Peyer's patch (tissue), 4 donors: ENCODE measurements around the gene DNAI1. TPM values are rescaled to one million over a fixed set of nuclear protein-coding genes. Genes with fewer than 3 reads are reported as not detected.

ENCODE experiments used
- DNase-seq, 3 donors: peaks; one replicate each; pipeline ENCODE4 v3.0.0-alpha.2; 2017 to 2019
- H3K27ac ChIP-seq, 4 donors: fragments of 200-600 bp; sonication (generic); one replicate each; pipeline ENCODE4 v1.5.1; 2016 to 2019
- H3K27me3 ChIP-seq, 2 donors: fragments of 200-600 bp; sonication (generic); one replicate each; pipeline ENCODE4 v1.5.1; 2019
- H3K36me3 ChIP-seq, 3 donors: fragments of 200-600 bp; sonication (generic); one replicate each; pipeline ENCODE4 v1.5.1; 2016 to 2019
- H3K4me1 ChIP-seq, 4 donors: fragments of 200-600 bp; sonication (generic); one replicate each; pipeline ENCODE4 v1.5.1; 2016 to 2019
- H3K4me3 ChIP-seq, 4 donors: fragments of 200-600 bp; sonication (generic); 1 replicate in 3 of 4; 2 replicates in 1 of 4; pipeline ENCODE4 v1.5.1; 2016 to 2019; ENCODE audit warnings: mild to moderate bottlenecking in 1 of 4
- H3K9me3 ChIP-seq, 4 donors: fragments of 200-600 bp; sonication (generic); one replicate each; pipeline ENCODE4 v1.5.1; 2016 to 2019; ENCODE audit warnings: mild to moderate bottlenecking in 1 of 4
- POLR2A ChIP-seq, 2 donors: fragments of 450-650 bp; IDR thresholded peaks; one replicate each; pipeline ENCODE4 v1.5.1; 2017; ENCODE audit warnings: antibody characterized with exemption in 2 of 2, mild to moderate bottlenecking in 2 of 2, moderate library complexity in 2 of 2
- total RNA-seq, 4 donors: library from RNA; depleted of rRNA; stranded (reverse); fragments of >200 nt; gene quantifications; one replicate each; pipeline ENCODE4 v1.1.0, GENCODE V29; 2016
- TF ChIP-seq, protein P1 (sequence below), 6 experiments: fragments of 450-650 bp in 4 of 6; fragments of 200-600 bp in 2 of 6; sonication (generic) in 1 of 6; IDR thresholded peaks; one replicate each; pipeline ENCODE4 v1.5.1; 2017 to 2019; ENCODE audit warnings: antibody characterized with exemption in 6 of 6, mild to moderate bottlenecking in 3 of 6, moderate library complexity in 1 of 6

DNAI1 gene
- total RNA-seq, 4 donors from 2014 or later, result not detected

- peaks cover 0 to 4% (median 0%) of the 10 kb centered on the region in 4 donors for H3K9me3 ChIP-seq
- H3K27ac ChIP-seq, result peak overlapping the region in 2 of 4 donors; percentile 87 to 90
- TF ChIP-seq, protein P1, sequence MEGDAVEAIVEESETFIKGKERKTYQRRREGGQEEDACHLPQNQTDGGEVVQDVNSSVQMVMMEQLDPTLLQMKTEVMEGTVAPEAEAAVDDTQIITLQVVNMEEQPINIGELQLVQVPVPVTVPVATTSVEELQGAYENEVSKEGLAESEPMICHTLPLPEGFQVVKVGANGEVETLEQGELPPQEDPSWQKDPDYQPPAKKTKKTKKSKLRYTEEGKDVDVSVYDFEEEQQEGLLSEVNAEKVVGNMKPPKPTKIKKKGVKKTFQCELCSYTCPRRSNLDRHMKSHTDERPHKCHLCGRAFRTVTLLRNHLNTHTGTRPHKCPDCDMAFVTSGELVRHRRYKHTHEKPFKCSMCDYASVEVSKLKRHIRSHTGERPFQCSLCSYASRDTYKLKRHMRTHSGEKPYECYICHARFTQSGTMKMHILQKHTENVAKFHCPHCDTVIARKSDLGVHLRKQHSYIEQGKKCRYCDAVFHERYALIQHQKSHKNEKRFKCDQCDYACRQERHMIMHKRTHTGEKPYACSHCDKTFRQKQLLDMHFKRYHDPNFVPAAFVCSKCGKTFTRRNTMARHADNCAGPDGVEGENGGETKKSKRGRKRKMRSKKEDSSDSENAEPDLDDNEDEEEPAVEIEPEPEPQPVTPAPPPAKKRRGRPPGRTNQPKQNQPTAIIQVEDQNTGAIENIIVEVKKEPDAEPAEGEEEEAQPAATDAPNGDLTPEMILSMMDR (IDR thresholded peaks at IDR 0.05), result no peak
- no peak for TF ChIP-seq POLR2A (IDR thresholded peaks at IDR 0.05)
- peak in 1 of 3 donors; percentile 22 for DNase-seq
- peaks cover 0 to 22% (median 1%) of the 10 kb centered on the region in 4 donors for H3K4me1 ChIP-seq
- no peaks in the 10 kb centered on the region for H3K36me3 ChIP-seq
- H3K27me3 ChIP-seq, result no peaks in the 10 kb centered on the region
- peak overlapping the region in 2 of 4 donors; percentile 7 to 23 for H3K4me3 ChIP-seq
Observed at GRCh38 chr9:34558919-34559623, 100.5 kb downstream of the DNAI1 start.

DNA sequence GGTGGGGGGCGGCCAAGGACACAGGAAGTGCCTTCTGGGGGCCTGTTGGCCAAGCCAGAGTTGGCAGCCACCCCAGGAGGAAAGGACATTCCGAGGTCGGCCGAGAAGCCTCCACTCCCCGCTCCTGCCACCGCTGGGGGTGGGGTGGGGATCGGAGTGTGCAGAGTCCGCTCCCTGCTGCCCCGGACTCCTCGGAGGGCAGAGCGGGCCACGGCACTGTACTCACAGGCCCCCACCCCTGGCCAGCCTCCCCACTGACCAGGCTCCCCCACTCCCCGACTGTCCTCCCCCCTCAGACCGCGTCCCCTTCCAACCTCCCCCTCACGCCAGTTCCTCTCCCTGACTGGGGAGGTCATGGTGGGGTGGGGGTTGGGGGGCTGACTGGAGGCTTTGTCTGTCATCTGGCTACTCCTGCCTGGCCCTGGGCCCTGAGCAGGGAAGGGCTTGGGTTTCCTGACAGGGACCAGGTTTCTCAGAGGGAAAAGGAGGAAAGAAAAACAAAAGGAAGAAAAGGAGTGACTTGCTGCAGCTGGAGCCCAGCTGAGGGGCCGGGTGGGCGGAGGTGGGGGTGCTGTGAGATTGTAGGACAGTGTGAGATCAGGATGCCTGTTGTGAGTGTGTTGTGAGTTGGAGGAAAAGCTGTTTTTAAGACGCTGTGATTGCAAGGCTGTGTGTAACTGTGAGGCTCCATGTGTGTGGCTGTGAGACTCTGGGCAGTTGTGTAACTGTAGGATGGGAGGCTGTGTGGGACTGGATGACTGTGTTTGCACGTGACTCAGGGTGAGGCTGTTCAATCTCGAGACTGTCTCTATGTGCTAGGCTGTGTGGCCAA, 101.2 kb downstream of the DNAI1 start:
- Histone ChIP-seq H3K27ac (peak overlapping the region in 3 of 4 donors; percentile 53 to 90 (median 87)), H3K4me3 (peak overlapping the region in 2 of 4 donors; percentile 7 to 23)

DNA sequence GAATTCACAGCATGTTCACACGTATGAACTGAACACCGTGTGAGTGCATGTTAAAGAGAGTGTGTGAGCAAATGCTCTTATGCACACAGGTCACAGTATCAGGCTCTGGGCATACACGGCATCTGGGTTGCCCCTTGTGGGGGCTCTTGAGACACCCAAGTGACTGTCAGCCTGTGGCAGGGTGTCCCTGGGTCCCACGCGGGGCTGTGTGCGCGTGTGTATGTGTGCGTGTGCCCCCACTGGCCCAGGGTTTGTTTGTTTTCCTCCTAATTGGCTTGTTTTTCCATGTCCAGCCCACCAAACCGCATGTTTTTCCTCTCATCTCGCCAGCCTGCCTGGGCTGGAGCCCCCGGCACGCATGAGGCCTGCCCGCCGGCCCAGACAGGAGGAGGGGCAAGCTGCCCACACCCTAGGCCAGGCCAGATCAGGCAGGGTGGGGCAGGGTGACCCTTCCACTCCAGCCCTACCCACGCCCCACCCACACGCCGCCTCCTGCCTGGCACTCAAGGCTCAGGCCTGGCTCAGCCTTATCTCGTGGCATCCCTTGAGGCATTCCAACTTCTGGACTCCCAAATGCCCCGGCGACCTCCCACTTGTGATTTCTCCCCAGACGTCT, 102.1 kb downstream of the DNAI1 start:
- DNase-seq, result peak in 2 of 3 donors; percentile 82 to 86
- H3K4me3 ChIP-seq, result no peak overlapping the region
- TF ChIP-seq, protein P1 (IDR thresholded peaks at IDR 0.05), result peak in 2 of 6 experiments; percentile 32 to 50
- TF ChIP-seq POLR2A (IDR thresholded peaks at IDR 0.05), result no peak
- H3K4me1 ChIP-seq, result peaks cover 0 to 22% (median 1%) of the 10 kb centered on the region in 4 donors
- peaks cover 0 to 4% (median 0%) of the 10 kb centered on the region in 4 donors for H3K9me3 ChIP-seq
- H3K27me3 ChIP-seq, result no peaks in the 10 kb centered on the region
- no peaks in the 10 kb centered on the region for H3K36me3 ChIP-seq
- peak overlapping the region in 3 of 4 donors; percentile 43 to 90 (median 87) for H3K27ac ChIP-seq

More for the DNA sequence above, 101.2 kb downstream of the DNAI1 start:
- H3K4me1 ChIP-seq, result peaks cover 0 to 22% (median 1%) of the 10 kb centered on the region in 4 donors
- H3K27me3 ChIP-seq, result no peaks in the 10 kb centered on the region
- TF ChIP-seq, protein P1 (IDR thresholded peaks at IDR 0.05), result no peak
- peak; percentile 39 to 53 for TF ChIP-seq POLR2A (IDR thresholded peaks at IDR 0.05)
- H3K9me3 ChIP-seq, result peaks cover 0 to 4% (median 0%) of the 10 kb centered on the region in 4 donors
- H3K36me3 ChIP-seq, result no peaks in the 10 kb centered on the region
- DNase-seq, result peak in 2 of 3 donors; percentile 82 to 83

- DNase-seq, result peak in 2 of 3 donors; percentile 64 to 65
- Histone ChIP-seq H3K27me3 (no peaks in the 10 kb centered on the region), H3K27ac (no peak overlapping the region), H3K4me1 (peaks cover 0 to 22% (median 1%) of the 10 kb centered on the region in 4 donors), H3K36me3 (no peaks in the 10 kb centered on the region), H3K9me3 (peaks cover 0 to 4% (median 0%) of the 10 kb centered on the region in 4 donors), H3K4me3 (no peak overlapping the region)
- TF ChIP-seq, protein P1 (IDR thresholded peaks at IDR 0.05), result peak in 5 of 6 experiments; percentile 27 to 84 (median 72)
- TF ChIP-seq POLR2A (IDR thresholded peaks at IDR 0.05), result no peak
Observed at GRCh38 chr9:34562135-34562745, 103.6 kb downstream of the DNAI1 start.

GRCh38 chr9:34563262-34563661, 104.7 kb downstream of the DNAI1 start:
- no peak for TF ChIP-seq POLR2A (IDR thresholded peaks at IDR 0.05)
- TF ChIP-seq, protein P1 (IDR thresholded peaks at IDR 0.05), result no peak
- peaks cover 0 to 22% (median 1%) of the 10 kb centered on the region in 4 donors for H3K4me1 ChIP-seq
- H3K9me3 ChIP-seq, result peaks cover 0 to 4% (median 0%) of the 10 kb centered on the region in 4 donors
- no peaks in the 10 kb centered on the region for H3K36me3 ChIP-seq
- no peaks in the 10 kb centered on the region for H3K27me3 ChIP-seq
- no peak overlapping the region for H3K4me3 ChIP-seq
- DNase-seq, result no peak
- no peak overlapping the region for H3K27ac ChIP-seq
